BJ (cell line): Measurements from ENCODE around the gene ZNF124. TPM values are rescaled to one million over a fixed set of nuclear protein-coding genes. Genes with fewer than 3 reads are reported as not detected.
A peak's percentile ranks its signal among the peaks of the same experiment; 100 is the strongest.

Experiments
- CTCF ChIA-PET: fragments of 350-600 bp; formaldehyde crosslinking; extraction: SDS; loops from one replicate; lab custom pipeline; 2021; ENCODE audit warnings: antibody characterized with exemption, inconsistent platforms; lab: Yijun Ruan, JAX
- POLR2A ChIA-PET: fragments of 300-600 bp; sonication (Branson Sonifier 250); formaldehyde crosslinking; extraction: SDS; loops from one replicate; lab custom pipeline; 2021; ENCODE audit warnings: antibody characterized with exemption; lab: Charles Lee
- DNase-seq: peaks from one replicate; pipeline ENCODE4 v3.0.0-alpha.2; 2011; ENCODE audit warnings: low read depth
- H3K27me3 ChIP-seq: 2 replicates; pipeline ENCODE4 v1.6.0; 2011; ENCODE audit warnings: low read length; ENCODE audit not compliant: control insufficient read depth, insufficient read depth
- H3K36me3 ChIP-seq: 2 replicates; pipeline ENCODE4 v1.5.1; 2011; ENCODE audit warnings: low read length; ENCODE audit not compliant: control insufficient read depth, insufficient read depth
- H3K4me3 ChIP-seq: 2 replicates; pipeline ENCODE4 v1.5.1; 2011; ENCODE audit warnings: low read depth, mild to moderate bottlenecking, control low read depth, low read length
- CTCF ChIP-seq: IDR thresholded peaks from 2 replicates; pipeline ENCODE4 v1.5.1; 2011; ENCODE audit warnings: low read depth, mild to moderate bottlenecking, control low read depth, inconsistent platforms, low read length, moderate library complexity; ENCODE audit not compliant: insufficient read depth
- polyA plus RNA-seq: library from polyadenylated mRNA; depleted of rRNA; stranded (reverse); fragments of >200 nt; gene quantifications from 2 replicates; pipeline ENCODE4 v1.2.3, GENCODE V29; 2011

The ZNF124 gene
- polyA plus RNA-seq, 1 experiment: 1.5 TPM

DNA sequence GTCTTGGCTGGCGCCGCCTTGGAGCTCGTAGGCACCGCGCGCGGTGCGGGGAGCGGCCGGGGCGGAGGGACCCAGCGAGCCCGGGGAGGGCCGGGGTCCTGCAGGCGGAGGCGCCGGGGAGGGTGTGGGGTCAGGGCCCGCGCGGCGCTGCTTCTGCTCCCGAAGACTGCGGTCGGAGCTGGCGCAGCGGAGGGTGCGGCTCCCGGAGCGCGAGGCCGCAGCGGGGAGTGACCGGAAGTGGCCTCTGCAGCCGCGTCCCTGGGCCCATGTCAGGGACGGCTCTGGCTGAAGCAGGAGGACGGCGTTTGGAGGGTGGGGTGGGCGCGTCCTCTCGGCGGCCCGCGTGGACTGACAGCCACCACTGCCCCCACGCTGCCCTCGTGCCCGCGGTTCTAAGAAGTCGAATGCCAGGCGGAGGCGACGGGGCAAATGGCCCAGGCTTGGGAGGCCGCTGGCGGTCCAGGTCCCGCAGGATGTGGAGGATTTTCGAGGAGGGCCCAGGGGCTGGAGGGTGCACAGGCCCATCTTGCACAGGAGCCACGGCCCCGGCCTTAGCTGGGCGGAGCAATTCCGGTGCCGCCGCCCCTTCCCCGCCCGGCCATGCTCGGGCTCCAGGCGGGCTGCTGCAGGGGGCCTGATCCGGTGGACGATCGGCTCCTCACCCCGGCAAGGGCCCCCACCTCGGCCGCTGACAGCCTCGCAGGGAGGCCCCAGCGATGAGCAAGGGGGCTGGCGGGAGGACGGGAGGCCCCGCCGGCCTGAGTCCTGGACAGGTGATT, 59.9 kb downstream of the ZNF124 start:
- CTCF ChIA-PET: no interaction called here
- no peak for DNase-seq
- no peak for TF ChIP-seq CTCF
- Histone ChIP-seq H3K4me3 (peak overlapping the region; percentile 58), H3K27me3 (no peaks in the 10 kb centered on the region), H3K36me3 (no peaks in the 10 kb centered on the region)
- POLR2A ChIA-PET: no interaction called here

DNA sequence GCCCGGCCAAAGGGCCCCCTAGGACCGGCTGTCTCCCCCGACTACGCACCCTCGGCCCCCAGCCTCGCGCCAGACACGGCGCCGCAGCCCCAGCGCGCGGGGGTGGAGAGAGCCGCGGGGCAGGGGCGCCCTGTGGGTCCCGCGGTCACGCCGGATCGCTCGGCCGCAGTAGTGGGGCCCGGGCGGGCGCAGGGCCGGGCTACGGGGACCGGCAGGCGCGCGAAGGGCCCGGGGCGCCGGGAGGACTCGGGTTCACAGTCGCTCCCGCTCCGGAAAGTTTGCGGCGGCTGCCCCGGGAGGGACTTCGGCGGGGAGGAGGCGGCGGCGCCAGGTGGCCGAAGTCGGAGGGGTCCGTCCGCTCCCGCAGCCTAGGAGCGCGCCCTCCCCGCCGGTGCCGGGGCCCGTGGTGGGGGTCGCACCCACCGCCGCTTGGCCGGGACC, 60.5 kb downstream of the ZNF124 start:
- H3K27me3 ChIP-seq: no peaks in the 10 kb centered on the region
- no peak for DNase-seq
- no peaks in the 10 kb centered on the region for H3K36me3 ChIP-seq
- TF ChIP-seq CTCF: no peak
- ChIA-PET CTCF (no interaction called here), POLR2A (no interaction called here)
- peak overlapping the region; percentile 58 for H3K4me3 ChIP-seq

DNA sequence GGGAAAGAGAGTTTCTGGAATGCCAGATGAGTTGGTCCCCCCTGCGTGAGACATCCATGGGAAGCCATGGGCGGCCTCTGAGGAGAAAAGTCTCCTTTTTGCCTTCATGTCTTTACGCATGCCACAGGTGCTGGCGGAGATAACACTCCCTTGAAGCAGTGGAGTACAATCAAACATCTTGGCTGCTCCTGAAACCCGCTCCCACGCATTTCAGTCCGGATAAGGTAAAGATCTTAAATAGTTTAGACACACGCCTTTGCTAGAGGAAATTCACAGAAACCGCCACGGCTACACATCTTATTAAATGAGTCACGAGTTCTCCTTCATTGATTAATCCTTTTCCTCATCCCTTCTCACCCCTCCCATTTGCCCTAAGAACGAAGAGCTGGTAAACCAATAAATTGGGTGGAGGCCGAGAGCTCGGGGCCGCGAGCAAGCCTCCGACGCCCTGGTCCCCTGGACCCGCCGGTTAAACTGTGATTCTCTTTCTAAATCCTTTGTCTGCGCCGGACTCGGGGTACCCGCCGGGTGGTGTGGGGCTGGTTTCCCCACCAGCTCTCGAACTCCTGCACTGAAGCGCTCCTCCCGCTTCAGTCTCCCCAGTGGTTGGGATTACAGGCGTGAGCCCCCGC, 61.1 kb downstream of the ZNF124 start:
- no peak for TF ChIP-seq CTCF
- H3K36me3 ChIP-seq: no peaks in the 10 kb centered on the region
- no peak for DNase-seq
- POLR2A ChIA-PET: no interaction called here
- no peaks in the 10 kb centered on the region for H3K27me3 ChIP-seq
- H3K4me3 ChIP-seq: peak overlapping the region; percentile 58
- CTCF ChIA-PET: interaction anchor here (1.7 kb wide), 1 partner anchor 8 kb away, joined by 3 read pairs; no protein-coding TSS in a partner anchor

DNA sequence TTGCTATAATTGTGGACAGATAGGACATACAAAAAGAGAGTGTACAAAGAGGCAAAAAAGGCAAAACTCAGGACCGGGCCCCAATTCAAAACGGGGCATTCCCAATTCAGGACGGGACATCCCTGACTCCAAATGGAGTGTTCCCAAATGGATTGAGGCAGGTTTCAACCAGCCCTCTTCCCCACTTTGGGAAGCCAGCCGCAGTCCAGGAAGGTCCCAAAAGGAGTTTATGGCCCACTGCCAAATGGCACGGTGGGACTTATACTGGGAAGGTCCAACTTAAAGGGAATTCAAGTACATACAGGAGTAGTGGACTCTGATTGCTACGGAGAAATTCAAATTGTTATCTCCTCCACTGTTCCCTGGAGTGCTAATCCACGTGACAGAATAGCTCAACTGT, 64.1 kb downstream of the ZNF124 start:
- Histone ChIP-seq H3K36me3 (no peaks in the 10 kb centered on the region), H3K27me3 (no peaks in the 10 kb centered on the region), H3K4me3 (no peak overlapping the region)
- ChIA-PET POLR2A (no interaction called here), CTCF (no interaction called here)
- no peak for DNase-seq
- no peak for TF ChIP-seq CTCF

DNA sequence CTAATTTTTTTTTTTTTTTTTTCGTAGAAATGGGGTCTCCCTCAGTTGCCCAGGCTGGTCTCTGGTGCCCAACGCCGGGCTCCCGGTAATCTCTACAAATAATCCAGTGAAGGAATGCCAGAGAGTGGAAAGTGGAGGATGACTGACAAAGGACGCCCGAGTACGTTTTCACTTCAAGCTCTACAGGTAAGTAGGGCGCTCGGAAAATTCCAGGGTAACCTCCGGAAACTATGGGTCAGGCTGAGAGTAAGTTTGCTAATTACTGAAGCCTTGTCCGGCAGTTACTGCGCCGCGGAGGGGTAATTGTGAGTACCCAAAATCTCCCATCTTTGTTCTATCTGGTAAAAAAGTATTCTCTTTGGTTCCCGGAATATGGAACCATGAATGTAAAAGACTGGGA, 65.9 kb downstream of the ZNF124 start:
- peaks cover under 1% of the 10 kb centered on the region; the same call in 1 of the 2 replicates for H3K36me3 ChIP-seq
- H3K27me3 ChIP-seq: no peaks in the 10 kb centered on the region
- no peak overlapping the region for H3K4me3 ChIP-seq
- POLR2A ChIA-PET: no interaction called here
- CTCF ChIA-PET: no interaction called here
- DNase-seq: no peak
- TF ChIP-seq CTCF: no peak
